ENCODE measurements around the gene EFCAB6. TPM values are rescaled to one million over a fixed set of nuclear protein-coding genes. Genes with fewer than 3 reads are reported as not detected.

Gene EFCAB6
- total and polyA plus RNA-seq, 3 donors from 2014 or later: 41.3 to 108 (median 81.5) TPM

DNA sequence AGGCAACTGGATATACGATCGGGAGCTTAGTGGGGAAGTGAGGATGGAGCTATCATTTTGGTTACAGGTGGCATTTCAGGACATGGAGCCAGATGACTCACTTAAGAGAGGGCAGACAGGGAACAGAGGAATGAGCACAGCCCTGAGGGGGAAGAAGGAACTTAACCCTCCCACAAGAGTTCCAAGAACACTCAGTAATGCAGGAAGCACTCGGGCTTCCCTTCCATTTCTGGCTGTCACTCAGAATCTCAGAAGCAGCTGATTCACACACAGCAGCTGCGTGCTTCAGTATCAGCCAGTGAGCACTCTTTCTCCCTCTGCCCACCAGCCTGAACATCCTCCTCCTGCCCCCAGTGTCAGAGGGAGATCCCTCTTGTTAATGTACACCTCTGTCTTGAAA lies 34.8 kb downstream of the EFCAB6 start:
- intact Hi-C loops (cut with DNase I; ENCODE audit: low total_unique reads): no loop called here

GRCh38 chr22:43776081-43776670 lies 35.9 kb downstream of the EFCAB6 start:
- Histone ChIP-seq H3K27me3 (no peaks in the 10 kb centered on the region), H3K27ac (no peak overlapping the region), H3K36me3 (ENCODE audit: low read depth, missing control alignments) (no peaks in the 10 kb centered on the region), H3K4me3 (no peak overlapping the region), H3K9me3 (no peaks in the 10 kb centered on the region), H3K4me1 (no peaks in the 10 kb centered on the region)
- DNase-seq: no peak
- intact Hi-C loops (cut with DNase I; ENCODE audit: low total_unique reads): no loop called here
- TF ChIP-seq POLR2A (IDR thresholded peaks at IDR 0.05) (no peak), CTCF (IDR thresholded peaks at IDR 0.05) (no peak)
- 89 to 92% methylated on average over 8 to 9 of the region's 9 CpGs for WGBS, 2 donors

More for the DNA sequence above, 34.8 kb downstream of the EFCAB6 start:
- H3K4me1 ChIP-seq: no peaks in the 10 kb centered on the region
- H3K36me3 ChIP-seq (ENCODE audit: low read depth, missing control alignments): no peaks in the 10 kb centered on the region
- no peak for TF ChIP-seq POLR2A (IDR thresholded peaks at IDR 0.05)
- no peak for TF ChIP-seq CTCF (IDR thresholded peaks at IDR 0.05)
- H3K4me3 ChIP-seq: no peak overlapping the region
- 55 to 56% methylated on average over 4 of the region's 4 CpGs for WGBS, 2 donors
- H3K27me3 ChIP-seq: no peaks in the 10 kb centered on the region
- DNase-seq: no peak
- H3K9me3 ChIP-seq: no peaks in the 10 kb centered on the region
- no peak overlapping the region for H3K27ac ChIP-seq

DNA sequence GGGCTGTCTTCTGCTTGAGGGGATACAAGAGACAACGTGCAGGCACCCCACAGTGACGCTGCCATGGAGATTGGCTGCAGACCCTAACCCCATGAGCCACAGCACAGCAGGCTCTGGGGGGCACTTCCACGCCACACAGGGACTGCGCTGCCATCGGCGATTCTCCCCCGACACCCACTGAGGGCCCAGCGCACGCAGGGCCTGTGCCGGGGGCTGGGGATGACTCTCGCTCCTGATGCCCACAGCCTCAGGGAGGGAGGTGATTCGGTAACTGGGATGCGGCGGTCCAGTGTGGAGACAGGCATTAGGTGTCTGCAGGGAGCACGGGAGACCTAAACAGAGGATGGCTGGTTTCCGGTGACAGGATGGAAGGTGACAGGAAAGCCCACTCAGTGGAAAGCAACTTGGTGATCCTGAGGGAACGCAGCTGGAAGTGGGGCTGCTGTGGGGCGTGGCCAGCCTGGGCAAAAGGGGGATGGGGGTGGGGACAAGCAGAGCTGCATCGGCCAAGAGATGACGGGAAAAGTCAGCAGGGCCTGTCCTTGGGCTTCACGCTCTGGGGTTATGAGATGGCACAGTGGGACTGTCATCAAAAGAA lies 37.7 kb downstream of the EFCAB6 start:
- intact Hi-C loops (cut with DNase I; ENCODE audit: low total_unique reads): no loop called here
- no peaks in the 10 kb centered on the region for H3K9me3 ChIP-seq
- H3K36me3 ChIP-seq (ENCODE audit: low read depth, missing control alignments): no peaks in the 10 kb centered on the region
- no peaks in the 10 kb centered on the region for H3K4me1 ChIP-seq
- H3K27me3 ChIP-seq: no peaks in the 10 kb centered on the region
- WGBS, 2 donors: 88 to 93% methylated on average over 19 to 20 of the region's 21 CpGs
- no peak for DNase-seq
- H3K27ac ChIP-seq: no peak overlapping the region
- TF ChIP-seq CTCF (IDR thresholded peaks at IDR 0.05) (no peak), POLR2A (IDR thresholded peaks at IDR 0.05) (no peak)
- H3K4me3 ChIP-seq: no peak overlapping the region

DNA sequence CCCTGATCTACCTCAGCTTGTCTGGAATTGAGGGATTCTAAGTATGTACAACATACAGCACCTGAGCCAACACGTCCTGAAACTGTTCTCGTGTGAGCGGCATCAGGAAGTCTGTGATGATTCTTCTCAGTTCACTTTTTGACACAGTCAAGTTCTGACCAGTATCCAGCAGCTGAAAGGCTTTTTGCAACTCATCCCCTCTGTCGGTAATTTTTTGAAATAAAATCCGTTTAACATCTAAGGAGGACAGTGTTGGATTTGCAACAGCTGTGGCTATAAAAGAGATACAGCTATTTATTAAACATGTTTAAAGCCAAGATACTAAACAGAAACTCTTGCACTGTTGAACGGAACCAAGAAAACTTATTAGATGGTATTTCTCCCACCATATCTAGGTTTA lies 39.3 kb downstream of the EFCAB6 start:
- no peaks in the 10 kb centered on the region for H3K36me3 ChIP-seq (ENCODE audit: low read depth, missing control alignments)
- no peak overlapping the region for H3K27ac ChIP-seq
- no peaks in the 10 kb centered on the region for H3K4me1 ChIP-seq
- 82 to 84% methylated on average over 6 of the region's 6 CpGs for WGBS, 2 donors
- no peak for TF ChIP-seq POLR2A (IDR thresholded peaks at IDR 0.05)
- H3K27me3 ChIP-seq: no peaks in the 10 kb centered on the region
- H3K9me3 ChIP-seq: no peaks in the 10 kb centered on the region
- no peak overlapping the region for H3K4me3 ChIP-seq
- intact Hi-C loops (cut with DNase I; ENCODE audit: low total_unique reads): no loop called here
- no peak for DNase-seq

GRCh38 chr22:43755452-43755851 lies 56.7 kb downstream of the EFCAB6 start:
- no peak for TF ChIP-seq POLR2A (IDR thresholded peaks at IDR 0.05)
- TF ChIP-seq CTCF (IDR thresholded peaks at IDR 0.05): no peak
- Histone ChIP-seq H3K27me3 (no peaks in the 10 kb centered on the region), H3K9me3 (no peaks in the 10 kb centered on the region), H3K27ac (no peak overlapping the region), H3K4me3 (no peak overlapping the region), H3K4me1 (no peaks in the 10 kb centered on the region), H3K36me3 (ENCODE audit: low read depth, missing control alignments) (no peaks in the 10 kb centered on the region)
- DNase-seq: no peak
- intact Hi-C loops (cut with DNase I; ENCODE audit: low total_unique reads): no loop called here
- WGBS, 2 donors: 94 to 95% methylated on average over 4 of the region's 4 CpGs
